Measurements from ENCODE around the gene NPBWR2.

Gene NPBWR2

DNA sequence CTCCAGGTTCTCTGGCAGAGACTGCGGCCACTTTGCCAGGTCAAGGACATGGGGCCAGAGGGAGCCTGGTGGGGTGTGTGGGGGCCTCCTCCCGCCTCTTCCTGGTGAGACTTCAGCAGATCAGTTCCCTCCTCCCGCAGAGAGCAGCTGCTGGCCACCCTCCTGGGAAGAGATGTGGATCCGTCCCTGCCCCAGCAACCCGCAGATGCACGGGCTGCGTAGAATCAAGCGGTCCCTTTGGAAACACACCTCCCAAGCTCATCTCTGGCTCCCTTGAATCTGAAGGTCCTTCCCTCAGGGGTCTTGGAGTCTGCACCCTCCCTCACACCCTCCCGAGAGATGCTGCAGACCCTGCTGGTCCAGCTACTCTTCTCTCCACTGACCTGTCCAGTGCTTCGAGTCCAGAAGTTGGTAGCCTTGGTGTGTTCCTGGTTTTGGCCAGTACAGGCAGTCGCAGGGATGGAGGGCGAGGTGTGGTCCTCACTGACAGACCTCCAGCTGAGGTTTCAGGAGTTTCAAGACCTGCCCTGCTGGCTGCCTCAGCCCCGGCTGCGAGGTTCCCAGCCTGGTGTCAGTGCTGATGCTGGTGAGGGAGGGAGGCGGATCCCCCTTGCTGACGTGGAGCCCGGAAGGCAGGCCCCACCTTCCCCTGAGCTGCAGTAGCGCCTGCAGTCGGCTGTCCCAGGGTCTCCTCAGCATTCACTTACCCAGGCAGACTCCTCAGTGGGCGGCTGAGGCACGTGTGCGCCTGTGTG is at the start of gene NPBWR2:
TSS of gene NPBWR2 (minus strand) at position 585 of the 755 bp plus-strand sequence. CDS start 734 bp downstream, outside the sequence.
- no peak for DNase-seq (ENCODE audit: low read depth in 3 of 3)

DNA sequence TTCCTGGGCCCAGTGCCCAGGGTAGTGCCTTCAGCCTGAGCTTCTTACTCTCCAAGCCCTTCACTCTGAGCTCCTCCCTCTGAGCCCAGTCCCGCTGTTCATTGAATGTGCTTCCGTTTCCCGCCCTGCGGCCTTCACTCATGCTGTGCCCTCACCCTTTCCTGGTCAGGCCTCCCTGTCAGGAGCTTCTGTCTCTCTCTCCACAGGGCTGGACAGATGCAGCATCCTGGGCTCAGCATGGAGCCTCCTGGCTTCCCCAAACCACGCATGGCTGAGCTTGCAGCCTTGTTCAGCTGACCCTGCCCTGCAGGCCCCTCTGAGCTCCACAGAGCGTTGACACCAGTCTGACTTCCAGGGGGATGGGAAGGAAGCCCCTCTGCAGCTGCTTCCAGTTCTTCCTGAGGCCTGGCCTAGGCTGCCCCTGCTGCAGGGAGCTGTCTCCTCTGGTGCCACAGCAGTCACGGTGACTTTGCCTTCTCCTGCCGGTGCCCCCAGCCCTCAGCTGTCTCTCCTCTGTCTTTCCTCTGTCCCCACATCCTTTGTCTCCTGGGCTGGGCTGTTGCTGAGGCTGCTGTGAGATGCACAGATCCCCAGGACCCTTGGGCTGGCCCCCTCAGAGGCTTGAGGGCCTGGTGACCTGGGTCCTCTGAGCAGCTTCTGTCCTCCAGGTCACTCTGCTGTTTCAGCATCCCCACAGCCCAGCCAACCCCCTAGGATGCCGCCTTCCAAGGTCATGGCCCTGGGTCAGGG is 48.9 kb upstream of the NPBWR2 start:
- no peak for DNase-seq (ENCODE audit: low read depth in 3 of 3)

- DNase-seq (ENCODE audit: low read depth in 3 of 3) = no peak
Observed at GRCh38 chr20:64155258-64156135, 48.1 kb upstream of the NPBWR2 start.

- DNase-seq (ENCODE audit: low read depth in 3 of 3) = no peak
Observed at GRCh38 chr20:64154590-64155257, 47.4 kb upstream of the NPBWR2 start.

DNA sequence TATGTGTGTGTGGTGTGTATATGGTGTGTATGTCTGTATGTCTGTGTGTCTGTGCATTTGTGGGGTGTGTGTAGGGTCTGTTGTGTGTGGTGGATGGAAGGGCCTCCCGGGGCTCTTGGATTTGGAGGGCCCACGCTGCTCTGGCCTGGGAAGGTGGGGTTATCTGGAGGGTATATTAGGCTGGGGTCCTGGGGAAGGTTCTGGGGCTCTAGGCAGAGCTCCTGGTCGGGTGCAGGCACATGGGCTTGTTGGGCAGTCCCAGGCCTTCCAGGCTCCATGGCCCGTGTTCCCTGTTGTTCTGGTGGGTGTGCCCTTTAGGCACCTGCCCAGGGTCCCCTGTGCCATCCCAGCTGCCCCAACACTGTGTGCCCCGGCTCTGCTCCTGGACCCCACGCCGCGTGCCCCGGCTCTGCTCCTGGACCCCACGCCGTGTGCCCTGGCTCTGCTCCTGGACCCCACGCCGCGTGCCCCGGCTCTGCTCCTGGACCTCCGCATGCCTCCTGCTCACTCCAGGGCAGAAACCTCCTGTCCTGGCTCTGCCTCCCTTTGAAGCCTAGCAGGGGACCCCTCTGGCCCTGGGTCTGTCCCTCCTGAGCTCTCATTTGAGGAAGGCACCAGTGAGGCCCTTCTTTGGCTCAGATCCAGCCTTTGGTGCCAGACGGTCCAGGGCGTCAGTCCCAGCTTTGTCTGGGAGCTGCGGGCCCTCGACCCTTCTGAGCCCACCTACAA is 46.7 kb upstream of the NPBWR2 start:
- no peak for DNase-seq (ENCODE audit: low read depth in 3 of 3)

DNA sequence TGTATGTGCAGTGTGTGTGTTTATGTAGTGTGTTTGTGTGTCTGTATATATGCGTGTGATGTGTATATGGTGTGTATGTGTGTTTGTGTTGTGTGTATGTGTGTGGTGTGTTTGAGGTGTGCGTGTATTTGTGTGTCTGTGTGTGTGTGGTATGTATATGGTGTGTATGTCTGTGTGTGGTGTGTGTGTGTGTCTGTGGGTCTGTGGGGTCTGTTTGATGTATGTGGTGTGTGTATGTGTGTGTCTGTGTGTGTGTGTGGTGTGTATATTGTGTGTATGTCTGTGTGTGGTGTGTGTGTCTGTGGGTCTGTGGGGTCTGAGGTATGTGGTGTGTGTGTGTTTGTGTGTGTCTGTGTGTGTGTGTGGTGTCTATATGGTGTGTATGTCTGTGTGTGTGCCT is 46.0 kb upstream of the NPBWR2 start:
- DNase-seq (ENCODE audit: low read depth in 3 of 3) = no peak

- no peak for DNase-seq (ENCODE audit: low read depth in 3 of 3)
Observed at GRCh38 chr20:64152906-64153305, 45.5 kb upstream of the NPBWR2 start.

- no peak for DNase-seq (ENCODE audit: low read depth in 3 of 3)
Observed at GRCh38 chr20:64151633-64152530, 44.5 kb upstream of the NPBWR2 start.

- no peak for DNase-seq (ENCODE audit: low read depth in 3 of 3)
Observed at GRCh38 chr20:64150756-64151632, 43.6 kb upstream of the NPBWR2 start.

- no peak for DNase-seq (ENCODE audit: low read depth in 3 of 3)
Observed at GRCh38 chr20:64149809-64150560, 42.6 kb upstream of the NPBWR2 start.

DNA sequence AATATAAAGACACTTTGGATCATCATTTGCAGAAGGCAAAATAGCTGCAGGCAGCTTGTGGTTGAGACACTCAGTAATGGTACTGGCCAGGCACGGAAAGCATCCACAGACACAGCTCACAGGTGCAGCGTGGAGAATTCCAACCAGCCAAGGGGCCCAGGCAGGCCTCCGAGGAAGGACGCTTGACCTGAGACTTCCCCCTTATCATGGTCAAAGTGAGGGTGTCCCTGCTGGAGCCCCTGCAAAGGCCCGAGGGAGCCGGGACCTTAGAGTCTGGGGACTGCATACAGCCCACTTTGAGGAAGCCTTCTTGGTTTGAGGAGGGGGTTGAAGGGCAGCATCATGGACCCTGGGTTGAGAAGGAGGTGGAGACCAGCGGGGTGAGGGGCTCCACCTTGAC is 41.8 kb upstream of the NPBWR2 start:
- no peak for DNase-seq (ENCODE audit: low read depth in 3 of 3)

DNA sequence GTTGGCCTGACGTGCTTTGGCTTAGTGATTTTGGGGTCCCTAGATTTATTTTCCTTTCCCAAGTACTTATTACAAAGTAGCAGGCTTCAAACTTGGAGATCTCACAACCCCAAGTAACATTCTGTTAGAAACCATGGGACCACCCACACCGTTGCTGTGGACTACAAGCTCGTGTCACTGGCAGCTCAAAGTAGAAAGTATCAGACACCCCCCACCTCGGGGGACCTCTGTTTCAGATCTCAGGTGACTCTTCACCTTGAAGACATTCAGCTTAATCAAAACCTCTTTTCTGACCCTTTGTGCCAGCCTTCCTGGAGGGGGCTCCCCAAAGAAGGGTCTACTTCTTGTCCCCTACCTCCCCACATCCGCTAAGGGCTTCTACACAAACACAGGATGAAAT is 41.2 kb upstream of the NPBWR2 start:
- DNase-seq (ENCODE audit: low read depth in 3 of 3) = no peak

- DNase-seq (ENCODE audit: low read depth in 3 of 3) = no peak
Observed at GRCh38 chr20:64146936-64147477, 39.6 kb upstream of the NPBWR2 start.

GRCh38 chr20:64146301-64146935 is 39.1 kb upstream of the NPBWR2 start:
- DNase-seq (ENCODE audit: low read depth in 3 of 3) = no peak

DNA sequence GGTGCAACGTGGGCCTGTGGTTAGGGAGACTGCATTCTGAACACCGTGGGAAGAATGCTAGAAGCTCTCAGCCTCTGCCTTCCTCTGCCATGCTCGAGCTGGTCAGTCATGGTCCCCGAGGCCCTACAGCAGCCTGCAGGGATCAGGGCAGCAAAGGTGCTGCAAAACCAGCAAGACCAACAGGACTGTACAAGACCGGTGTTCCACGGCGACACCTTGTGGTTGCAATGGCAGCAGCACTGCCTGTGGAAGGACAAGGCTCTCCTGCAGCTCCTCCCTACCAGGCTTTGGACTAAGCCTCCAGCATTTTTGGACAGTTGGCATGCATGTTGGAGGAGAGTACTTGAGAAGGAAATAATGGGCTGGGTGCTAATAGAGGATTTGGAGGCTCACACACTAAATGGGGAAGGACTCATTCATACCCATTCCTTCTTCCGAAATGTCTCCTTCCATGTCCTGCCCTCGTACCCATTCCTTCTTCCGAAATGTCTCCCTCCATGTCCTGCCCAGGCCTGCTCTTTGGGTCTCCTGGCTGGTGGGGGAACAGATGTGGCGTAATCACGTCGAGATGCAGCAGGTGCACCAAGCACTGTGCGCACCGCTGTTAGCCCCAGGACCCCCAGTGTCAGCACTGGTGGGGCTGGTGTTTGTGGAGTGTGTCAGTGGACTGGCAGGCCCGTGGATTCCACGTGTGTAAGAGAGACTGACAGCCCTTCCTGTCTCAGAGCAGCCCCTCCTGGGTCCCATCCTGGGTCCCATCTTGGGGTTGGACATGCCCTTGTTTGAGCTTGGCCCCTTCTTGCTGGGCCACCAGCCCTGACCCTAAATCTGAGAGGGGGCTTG is 38.3 kb upstream of the NPBWR2 start:
- DNase-seq (ENCODE audit: low read depth in 3 of 3) = no peak

- DNase-seq (ENCODE audit: low read depth in 3 of 3) = no peak
Observed at GRCh38 chr20:64144144-64144912, 37.0 kb upstream of the NPBWR2 start.
